GM18499 (cell line): Measurements from ENCODE around the gene ZNF791.
"Not testable (repeated sequence)": the region's sequence is repeated elsewhere in the genome, so short reads cannot be mapped to it uniquely, and the experiment has no call there.

Source experiments
- ATAC-seq: cut with Tn5 transposase; IDR thresholded peaks from one replicate; pipeline ENCODE4 v1.9.1; 2021; ENCODE audit warnings: moderate number of reproducible peaks; ENCODE audit not compliant: insufficient read depth, unreplicated experiment

The ZNF791 gene

GRCh38 chr19:12628040-12629022 is 17.6 kb downstream of the ZNF791 start:
- no peak for ATAC-seq

DNA sequence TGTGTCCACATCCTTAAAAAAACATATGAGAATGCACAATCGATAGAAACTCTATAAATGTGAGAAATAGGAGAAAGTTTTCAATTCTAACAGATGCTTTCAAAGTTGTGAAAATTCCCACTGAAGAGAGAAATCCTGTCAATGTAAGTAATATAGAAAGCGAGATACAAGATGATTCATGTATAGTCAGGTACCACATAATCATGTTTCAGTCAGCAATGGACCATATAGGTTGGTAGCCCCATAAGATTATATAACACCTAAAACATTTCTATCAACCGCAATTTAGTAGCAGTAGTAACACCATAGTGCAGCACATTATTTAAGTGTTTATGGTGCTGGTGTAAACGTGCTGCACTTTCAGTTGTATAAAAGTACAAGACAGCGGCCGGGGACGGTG is 18.5 kb downstream of the ZNF791 start:
- ATAC-seq: no peak

DNA sequence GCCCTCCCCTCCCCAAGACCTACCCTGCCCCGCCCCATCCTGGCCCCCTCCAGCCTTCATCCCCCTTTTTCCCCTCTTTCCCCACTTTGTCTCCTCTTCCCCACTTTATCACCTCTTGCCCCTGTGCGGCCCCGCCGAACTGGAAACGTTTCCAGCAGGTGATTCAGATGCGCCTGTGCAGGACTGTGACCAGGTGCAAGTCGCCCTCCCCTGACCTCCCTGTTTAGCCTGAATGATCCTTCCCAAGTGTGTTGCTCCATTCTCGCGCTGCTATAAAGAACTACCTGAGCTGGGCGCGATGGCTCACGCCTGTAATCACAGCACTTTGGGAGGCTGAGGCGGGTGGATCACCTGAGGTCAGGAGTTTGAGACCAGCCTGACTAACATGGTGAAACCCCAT is 25.9 kb downstream of the ZNF791 start:
- no peak for ATAC-seq

GRCh38 chr19:12638611-12639182 is 28.0 kb downstream of the ZNF791 start:
- ATAC-seq: no peak

DNA sequence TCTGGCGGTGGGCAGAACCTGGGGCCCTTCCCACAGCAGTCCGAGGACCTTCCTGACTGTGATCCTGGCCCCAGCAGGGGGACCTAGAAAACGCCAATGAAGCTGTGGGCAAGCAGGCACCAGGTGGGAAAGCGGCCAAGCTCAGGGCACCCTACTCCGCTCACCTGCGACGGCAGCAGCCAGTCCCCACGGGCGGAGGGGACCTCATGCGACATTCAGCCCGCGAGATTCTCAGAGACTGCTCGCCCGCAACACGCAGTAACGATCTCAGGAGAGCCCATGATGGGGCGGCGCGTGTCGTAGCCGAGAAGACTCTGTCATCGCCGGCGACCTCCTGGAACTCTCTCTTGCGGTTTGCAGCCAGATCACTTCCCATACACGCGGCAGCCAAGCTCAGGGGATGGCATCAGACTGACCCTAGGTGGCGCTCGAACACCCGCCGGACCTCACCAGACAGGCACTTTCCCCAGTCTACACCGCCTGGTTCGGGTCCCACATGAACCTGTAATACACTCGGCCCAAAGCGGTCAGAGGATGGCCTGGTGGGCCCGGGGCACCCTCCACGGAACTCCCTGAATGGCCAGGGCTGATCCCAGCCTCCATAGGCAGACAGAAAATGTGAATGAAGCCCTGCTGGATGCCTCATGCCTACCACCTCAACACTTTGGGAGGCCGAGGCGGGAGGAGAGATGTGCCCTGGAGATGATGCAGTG is 29.3 kb downstream of the ZNF791 start:
- ATAC-seq: no peak

DNA sequence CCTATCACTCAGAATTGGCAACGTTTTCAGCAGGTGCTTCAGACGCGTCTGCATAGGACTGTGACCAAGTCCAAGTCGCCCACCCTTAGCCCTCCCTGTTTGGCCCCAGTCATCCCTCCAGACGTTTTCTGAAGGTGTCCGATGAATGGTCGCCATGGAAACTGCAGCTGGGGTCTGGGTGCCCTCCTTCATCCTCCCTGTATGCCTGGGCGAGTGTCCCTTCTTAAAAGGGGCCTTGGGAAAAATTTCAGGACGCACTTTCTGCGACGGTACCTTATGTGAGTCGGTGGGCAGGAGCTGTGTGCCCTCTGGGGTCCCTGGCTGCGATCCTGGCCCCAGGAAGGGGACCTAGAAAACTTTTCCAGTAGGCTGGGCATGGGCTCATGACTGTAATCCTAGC is 30.7 kb downstream of the ZNF791 start:
- no peak for ATAC-seq

- no peak for ATAC-seq
Measured at GRCh38 chr19:12642506-12642905, 31.8 kb downstream of the ZNF791 start.

- ATAC-seq: not testable (repeated sequence)
Measured at GRCh38 chr19:12643716-12644115, 33.0 kb downstream of the ZNF791 start.

- ATAC-seq: no peak
Measured at GRCh38 chr19:12646551-12646950, 35.8 kb downstream of the ZNF791 start.

DNA sequence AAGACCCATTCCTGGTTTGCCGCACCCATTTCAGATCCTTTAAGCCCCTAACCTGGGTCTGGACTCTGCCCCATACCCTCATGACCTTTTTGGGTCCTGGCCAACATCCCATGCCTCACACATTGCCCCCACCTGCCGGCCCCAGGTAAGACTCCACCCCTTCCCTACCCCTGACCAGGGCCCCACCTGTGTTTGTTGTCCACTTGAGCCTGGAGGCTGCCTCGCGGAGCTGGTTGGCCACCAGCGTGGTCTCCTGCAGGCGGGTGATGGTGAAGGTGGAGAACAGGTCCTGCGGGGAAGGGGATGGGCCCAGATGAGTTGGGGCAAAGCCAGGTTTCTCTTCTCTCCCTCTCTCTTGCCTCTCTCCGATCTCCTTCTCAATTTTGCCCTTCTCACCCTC is 36.3 kb downstream of the ZNF791 start:
- ATAC-seq: no peak

DNA sequence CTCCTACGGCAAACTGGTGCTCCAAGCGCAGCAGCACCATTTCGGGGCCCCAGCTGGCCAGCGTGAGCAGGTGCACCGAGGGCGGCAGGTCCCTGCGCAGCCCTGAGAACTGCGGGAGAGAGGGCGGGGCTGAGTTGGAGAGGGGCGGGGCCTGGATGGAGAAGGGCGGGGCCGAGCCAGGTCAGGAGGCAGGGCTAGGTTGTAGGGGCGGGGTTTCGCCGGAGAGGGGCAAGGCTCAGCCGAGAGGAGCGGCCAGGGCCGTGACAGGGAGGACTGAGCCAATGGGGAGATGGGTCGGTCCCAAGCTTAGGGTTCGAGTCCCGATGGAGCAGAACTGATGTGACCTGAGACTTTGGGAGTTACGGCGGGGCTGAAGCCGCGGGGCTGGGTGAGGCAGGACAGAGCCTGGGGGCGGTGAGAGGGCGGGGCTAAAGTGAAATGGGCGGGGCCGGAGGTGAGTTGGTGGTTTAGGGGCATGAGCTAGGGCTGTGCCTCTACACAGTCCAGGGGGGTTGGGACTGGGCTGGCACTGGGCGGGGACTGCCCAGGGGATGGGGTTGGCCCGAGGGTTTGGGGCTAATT is 36.9 kb downstream of the ZNF791 start:
- no peak for ATAC-seq

DNA sequence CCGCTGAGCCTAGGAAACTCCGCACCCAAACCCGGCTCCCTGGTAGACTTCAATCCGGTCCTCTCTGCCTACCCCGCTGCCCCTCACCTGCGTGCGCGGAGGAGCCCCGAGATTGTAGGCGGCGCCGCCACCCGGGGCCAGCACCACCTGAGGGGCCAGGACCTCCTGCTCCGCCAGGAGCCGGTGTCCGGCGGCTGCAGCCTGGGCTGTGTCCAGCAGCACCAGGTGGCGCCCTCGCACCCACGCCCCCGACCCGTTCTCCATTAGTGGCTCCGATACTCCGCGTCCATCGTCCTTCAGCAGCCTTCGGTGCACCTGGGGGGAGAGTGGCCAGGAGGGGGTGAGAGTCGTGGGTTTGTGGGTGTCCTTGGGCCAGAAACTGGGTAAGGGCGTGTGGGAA is 37.4 kb downstream of the ZNF791 start:
- no peak for ATAC-seq

DNA sequence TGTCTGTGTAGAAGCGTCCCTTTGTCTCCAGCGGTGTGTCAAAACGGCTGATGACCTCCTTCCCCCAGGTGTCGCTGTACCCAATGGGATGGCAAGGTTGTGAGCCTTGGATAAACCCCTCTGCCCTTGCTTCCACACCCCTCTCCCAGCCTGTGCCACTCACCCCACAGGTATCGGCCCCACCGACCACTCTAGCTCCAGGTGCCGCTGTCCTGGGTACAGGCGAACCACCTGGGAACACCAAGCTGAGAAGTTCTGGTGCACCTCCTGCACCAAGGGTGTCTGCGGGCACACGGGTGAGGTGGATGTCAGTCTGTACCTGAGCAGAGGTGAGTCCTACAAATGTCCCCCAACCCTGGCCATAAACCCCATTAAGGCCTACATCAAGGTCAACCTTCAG is 39.2 kb downstream of the ZNF791 start:
- ATAC-seq: no peak

DNA sequence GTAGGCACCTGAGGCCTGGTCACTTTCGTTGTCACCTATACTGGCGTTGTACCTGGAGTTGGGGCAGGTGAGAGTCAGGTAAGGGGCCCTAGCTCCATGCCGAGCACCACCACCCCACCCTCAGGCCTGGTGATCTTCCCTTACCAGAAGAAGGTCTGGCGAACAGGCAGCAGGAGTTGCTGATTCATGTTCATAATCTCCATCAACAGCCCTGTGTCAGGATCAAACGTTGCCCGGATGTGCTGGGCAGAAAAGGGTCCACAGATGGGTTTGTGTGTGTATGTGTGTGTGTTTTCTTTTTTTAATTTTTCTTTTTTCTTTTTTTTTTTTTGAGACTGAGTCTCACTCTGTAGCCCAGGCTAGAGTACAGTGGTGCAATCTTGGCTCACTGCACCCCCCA is 41.5 kb downstream of the ZNF791 start:
- no peak for ATAC-seq

GRCh38 chr19:12655546-12655945 is 44.8 kb downstream of the ZNF791 start:
- no peak for ATAC-seq

GRCh38 chr19:12656899-12657571 is 46.3 kb downstream of the ZNF791 start:
- no peak for ATAC-seq

GRCh38 chr19:12657966-12658365 is 47.2 kb downstream of the ZNF791 start:
- no peak for ATAC-seq

DNA sequence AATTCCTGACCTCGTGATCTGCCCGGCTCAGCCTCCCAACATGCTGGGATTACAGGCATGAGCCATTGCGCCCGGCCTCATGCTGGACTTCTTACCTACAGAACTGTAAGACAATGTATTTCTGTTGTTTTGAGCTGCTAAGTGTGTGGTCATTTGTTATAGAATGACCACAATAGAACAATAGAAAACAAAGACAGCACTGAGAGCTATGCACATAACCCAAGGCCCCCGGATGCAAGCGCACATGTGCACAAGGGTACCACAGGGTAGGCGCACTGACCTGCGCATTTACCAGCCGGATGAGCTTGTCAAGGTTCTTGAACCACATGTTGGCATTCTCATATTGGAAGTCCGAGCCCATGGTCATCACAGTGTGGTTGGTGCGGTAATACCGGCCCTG is 50.3 kb downstream of the ZNF791 start:
- no peak for ATAC-seq

DNA sequence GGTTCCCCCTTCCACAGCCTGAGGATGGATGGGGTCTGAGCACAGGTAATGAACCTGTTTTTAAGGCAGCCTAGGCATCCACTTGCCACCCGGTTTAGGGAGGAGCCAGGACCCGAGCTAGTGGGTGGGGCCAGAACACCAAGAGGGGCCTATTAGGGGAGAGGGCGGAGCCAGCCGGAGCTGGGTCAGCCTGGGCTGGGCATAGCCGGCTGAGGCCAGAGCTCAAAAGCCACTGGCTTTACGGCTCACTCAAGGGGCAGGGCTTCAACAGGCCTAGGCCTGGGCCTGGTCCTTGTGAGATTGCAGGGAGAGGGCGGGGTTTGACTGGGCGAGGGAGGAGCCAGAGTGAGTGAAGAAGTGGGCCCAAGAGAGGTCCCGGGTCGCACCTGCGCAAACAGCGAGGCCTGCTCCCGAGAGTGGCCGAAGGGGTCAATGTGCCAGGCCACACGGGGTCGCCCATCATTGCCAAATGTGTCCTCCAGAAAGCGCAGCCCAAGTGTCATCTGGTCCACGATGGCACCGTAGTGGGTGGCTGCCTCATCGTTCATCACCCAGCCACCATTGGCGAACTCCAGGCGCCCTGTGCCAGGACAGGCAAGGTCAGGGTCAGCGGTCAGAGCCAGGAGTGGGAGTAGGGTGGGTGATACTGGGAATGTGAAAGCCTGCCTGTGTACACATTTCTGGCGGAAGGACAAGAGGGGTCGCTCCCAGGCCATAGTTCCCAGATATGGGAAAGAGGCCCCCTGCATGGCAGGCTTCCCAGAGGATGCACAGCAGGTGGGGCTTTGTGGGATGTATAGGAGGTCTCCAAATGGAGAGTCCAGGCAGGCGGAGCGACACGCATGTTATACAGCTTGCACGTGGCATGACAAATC is 53.9 kb downstream of the ZNF791 start:
- ATAC-seq: no peak

DNA sequence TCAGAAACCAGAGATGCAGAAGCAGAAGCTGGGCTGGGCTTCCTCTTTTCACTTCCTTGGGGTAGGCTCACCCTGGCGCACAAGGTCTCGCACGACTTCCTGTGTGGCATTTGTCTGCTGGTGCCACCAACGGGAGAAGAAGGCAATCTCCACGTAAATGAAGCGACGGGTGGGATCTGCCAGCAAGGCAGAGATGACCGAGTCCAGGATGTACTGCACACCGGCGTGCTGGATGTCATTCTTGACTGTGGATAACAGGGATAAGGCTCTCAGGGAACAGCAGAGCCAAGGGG is 54.5 kb downstream of the ZNF791 start:
- no peak for ATAC-seq
